GM21619 (cell line): ENCODE data around the gene LSM7.

Experiments used
- ATAC-seq: cut with Tn5 transposase; IDR thresholded peaks from one replicate; pipeline ENCODE4 v1.9.1; 2021; ENCODE audit not compliant: unreplicated experiment

LSM7 gene

GRCh38 chr19:2325281-2326046, 2.9 kb downstream of the LSM7 start:
- ATAC-seq = no peak

- no peak for ATAC-seq
Measured at GRCh38 chr19:2324220-2324948, 4.0 kb downstream of the LSM7 start.

- ATAC-seq = no peak
Measured at GRCh38 chr19:2323707-2324106, 4.7 kb downstream of the LSM7 start.

- no peak for ATAC-seq
Measured at GRCh38 chr19:2321565-2322283, 6.7 kb downstream of the LSM7 start.

GRCh38 chr19:2320939-2321338, 7.4 kb downstream of the LSM7 start:
- ATAC-seq = no peak

- no peak for ATAC-seq
Measured at GRCh38 chr19:2320049-2320448, 8.3 kb downstream of the LSM7 start.

GRCh38 chr19:2319551-2319950, 8.8 kb downstream of the LSM7 start:
- ATAC-seq = no peak

- ATAC-seq = no peak
Measured at GRCh38 chr19:2318923-2319322, 9.5 kb downstream of the LSM7 start.

- no peak for ATAC-seq
Measured at GRCh38 chr19:2317756-2318155, 10.6 kb downstream of the LSM7 start.

GRCh38 chr19:2317300-2317699, 11.1 kb downstream of the LSM7 start:
- no peak for ATAC-seq

- ATAC-seq = no peak
Measured at GRCh38 chr19:2315818-2316353, 12.5 kb downstream of the LSM7 start.

- ATAC-seq = no peak
Measured at GRCh38 chr19:2315121-2315817, 13.1 kb downstream of the LSM7 start.

GRCh38 chr19:2312820-2313501, 15.4 kb downstream of the LSM7 start:
- no peak for ATAC-seq

- ATAC-seq = no peak
Measured at GRCh38 chr19:2311093-2311492, 17.3 kb downstream of the LSM7 start.

- ATAC-seq = no peak
Measured at GRCh38 chr19:2309734-2310362, 18.5 kb downstream of the LSM7 start.

GRCh38 chr19:2308114-2308556, 20.3 kb downstream of the LSM7 start, which contains the start of gene LINGO3:
Gene LINGO3 (minus strand): TSS chr19:2308154. CDS start chr19:2291776, 16,378 bp downstream.
- no peak for ATAC-seq

GRCh38 chr19:2307518-2308012, 20.8 kb downstream of the LSM7 start:
- no peak for ATAC-seq

GRCh38 chr19:2306971-2307370, 21.4 kb downstream of the LSM7 start:
- ATAC-seq = no peak

- no peak for ATAC-seq
Measured at GRCh38 chr19:2306281-2306806, 22.0 kb downstream of the LSM7 start.
